IPS-NIHi7 (cell line): ENCODE measurements around the gene RAPGEFL1.
"Not testable (repeated sequence)": the region's sequence is repeated elsewhere in the genome, so short reads cannot be mapped to it uniquely, and the experiment has no call there.

ENCODE experiments used
- DNase-seq: peaks from one replicate; pipeline ENCODE4 v3.0.0; 2012; ENCODE audit warnings: mixed read lengths; ENCODE audit errors: extremely low spot score

The RAPGEFL1 gene, protein sequence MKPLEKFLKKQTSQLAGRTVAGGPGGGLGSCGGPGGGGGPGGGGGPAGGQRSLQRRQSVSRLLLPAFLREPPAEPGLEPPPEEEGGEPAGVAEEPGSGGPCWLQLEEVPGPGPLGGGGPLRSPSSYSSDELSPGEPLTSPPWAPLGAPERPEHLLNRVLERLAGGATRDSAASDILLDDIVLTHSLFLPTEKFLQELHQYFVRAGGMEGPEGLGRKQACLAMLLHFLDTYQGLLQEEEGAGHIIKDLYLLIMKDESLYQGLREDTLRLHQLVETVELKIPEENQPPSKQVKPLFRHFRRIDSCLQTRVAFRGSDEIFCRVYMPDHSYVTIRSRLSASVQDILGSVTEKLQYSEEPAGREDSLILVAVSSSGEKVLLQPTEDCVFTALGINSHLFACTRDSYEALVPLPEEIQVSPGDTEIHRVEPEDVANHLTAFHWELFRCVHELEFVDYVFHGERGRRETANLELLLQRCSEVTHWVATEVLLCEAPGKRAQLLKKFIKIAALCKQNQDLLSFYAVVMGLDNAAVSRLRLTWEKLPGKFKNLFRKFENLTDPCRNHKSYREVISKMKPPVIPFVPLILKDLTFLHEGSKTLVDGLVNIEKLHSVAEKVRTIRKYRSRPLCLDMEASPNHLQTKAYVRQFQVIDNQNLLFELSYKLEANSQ

DNA sequence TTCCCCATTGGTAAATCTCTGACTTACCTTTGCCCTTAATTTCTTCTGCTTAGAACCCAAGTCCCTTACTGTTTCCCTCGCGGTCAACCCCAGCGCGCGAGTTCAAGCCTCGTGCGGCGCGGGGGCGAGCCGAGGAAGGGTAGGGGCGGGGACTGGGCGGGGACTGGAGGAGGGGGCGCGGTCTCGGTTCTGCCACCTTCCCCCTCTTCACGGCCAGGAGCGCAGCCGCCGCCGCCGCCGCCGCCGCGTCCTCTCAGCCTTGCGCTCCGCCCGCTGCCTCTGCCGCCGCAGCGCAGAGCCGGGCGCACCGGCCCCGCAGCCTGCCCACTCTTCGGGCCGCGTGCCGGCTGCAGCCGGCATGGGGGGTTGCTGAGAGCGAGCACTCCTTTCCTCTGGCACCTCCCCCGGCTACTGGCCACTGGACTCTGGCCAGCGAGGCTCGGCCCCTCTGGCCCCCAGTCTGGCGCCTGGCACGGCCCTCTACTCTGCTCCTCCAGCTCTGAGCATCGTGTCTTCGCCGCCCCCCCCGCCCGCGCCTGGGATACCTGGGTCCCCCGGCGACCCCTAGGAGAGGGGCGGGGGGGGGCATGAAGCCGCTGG lies at the start of gene RAPGEFL1:
Gene RAPGEFL1 (plus strand): TSS at position 196 of the 600 bp plus-strand sequence. CDS start 392 bp downstream, at position 588.
- DNase-seq: peak; percentile 96

DNA sequence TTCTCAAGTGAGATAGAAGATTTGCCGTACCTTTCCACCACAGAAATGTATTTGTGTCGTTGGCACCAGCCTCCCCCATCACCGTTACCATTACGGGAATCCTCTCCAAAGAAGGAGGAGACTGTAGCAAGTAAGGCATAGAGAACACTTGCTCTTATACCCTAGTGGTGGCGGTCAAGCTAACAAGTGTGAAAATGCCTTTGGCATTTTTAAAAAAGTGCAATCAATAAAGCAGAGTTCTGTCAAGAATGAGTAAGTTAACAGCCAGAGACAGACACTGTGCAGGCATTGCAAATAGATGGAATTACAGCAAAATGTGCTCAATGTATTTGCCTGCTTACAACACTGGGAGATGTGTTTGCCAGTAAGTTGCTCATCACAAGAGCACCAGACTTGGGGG lies 47.8 kb upstream of the RAPGEFL1 start:
- no peak for DNase-seq

DNA sequence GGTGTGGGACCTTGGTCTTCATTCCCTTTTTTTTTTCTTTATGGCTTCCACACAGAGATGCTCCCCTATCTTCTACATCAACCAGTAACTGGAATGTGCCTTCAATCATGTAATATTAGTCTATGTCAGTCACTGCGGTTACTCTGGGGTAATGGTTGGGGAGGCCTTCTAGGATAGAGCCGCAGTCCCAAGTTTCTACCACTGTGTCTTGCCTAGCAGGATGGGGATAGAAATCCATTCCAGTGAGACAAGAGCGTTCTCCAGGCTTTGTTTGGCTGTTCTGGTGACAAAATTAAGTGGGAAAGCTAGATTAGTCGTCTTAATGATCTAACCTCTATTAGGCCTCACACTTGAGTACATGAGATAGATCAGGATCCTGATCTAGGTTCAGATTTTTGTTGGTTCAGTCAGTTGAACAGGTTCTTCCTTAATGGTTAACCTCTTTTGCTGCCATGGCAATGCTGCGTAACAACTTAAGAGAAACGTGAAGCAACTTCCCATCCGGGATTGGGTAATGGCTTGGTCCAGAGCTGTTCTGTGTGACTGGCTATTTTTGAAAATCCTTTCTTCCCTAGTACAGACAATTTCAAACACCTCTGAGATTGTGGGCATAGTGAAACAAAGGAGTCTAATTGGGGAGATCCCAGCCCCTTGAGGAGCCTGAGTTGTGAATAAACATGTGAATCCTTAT lies 46.8 kb upstream of the RAPGEFL1 start:
- DNase-seq: no peak

DNA sequence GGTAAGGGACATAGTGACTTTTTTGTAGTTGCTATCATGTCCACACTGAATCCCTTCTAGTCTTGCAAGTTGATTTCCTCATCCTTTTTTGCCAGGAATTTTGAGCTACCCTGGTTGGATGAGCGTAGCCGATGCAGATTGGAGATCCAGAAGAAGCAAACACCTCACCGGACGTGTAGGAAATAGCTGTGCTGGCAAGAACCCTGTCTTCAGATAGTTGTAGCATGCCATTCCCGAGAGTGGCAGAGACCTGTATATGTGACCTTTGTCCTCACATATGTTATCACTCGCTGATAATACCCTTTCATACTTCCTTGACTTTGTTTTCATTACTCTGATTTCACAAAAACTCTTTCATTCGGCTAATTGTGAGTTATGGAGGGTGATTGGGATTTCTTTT lies 43.1 kb upstream of the RAPGEFL1 start:
- no peak for DNase-seq

DNA sequence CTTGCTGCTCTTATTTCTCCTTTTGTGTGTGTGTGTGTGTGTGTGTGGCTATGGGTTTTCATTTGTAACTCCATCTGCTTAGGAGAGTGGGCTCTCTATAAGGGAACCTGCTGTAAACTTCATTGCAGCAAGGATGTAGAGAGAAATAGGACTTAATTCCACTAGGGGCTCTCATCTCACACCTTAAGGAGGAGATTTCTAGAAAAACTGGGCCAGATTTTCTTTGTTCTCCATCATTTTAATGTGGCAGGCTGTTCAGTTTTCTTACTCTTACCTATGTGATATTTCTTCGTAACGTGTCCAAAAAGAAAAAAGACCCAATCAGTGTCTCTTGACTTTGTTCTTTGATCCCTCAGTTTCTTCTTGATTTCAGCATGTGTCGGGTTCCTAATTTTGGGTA lies 41.5 kb upstream of the RAPGEFL1 start:
- DNase-seq: no peak

DNA sequence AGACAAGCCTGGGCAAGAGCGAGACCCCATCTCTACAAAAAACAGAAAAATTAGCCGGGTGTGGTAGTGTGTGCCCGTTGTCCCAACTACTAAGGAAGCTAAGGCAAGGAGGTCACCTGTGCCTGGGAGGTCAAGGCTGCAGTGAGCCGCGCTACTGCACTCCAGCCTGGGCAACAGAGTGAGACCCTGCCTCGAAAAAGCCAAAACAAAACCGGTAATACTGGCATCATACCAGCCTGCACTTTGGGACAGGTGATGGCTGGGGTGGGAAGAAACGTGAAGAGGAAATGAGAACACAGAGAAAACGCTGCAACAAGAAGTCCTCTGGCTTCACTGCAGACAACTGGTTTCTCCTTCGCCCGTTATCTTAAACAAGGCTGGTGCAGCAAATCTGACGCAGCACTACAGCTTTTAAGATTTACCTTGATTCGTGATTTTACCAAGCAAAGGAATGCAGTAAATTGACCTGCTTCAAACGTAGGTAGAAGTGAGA lies 37.7 kb upstream of the RAPGEFL1 start:
- DNase-seq: peak; percentile 12

DNA sequence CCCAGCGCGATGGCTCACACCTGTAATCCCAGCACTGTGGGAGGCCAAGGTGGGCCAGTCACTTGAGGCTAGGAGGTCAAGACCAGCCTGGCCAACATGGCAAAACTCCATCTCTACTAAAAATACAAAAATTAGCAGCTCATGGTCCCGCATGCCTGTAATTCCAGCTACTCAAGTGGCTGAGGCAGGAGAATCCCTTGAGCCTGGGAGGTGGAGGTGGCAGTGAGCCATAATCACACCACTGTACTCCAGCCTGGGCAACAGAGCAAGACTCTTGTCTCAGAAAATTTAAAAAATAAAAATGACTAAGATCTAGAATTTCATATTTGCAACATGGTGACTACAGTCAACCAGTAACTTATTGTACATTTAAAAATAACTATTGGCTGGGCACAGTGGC lies 34.1 kb upstream of the RAPGEFL1 start:
- not testable (repeated sequence) for DNase-seq

DNA sequence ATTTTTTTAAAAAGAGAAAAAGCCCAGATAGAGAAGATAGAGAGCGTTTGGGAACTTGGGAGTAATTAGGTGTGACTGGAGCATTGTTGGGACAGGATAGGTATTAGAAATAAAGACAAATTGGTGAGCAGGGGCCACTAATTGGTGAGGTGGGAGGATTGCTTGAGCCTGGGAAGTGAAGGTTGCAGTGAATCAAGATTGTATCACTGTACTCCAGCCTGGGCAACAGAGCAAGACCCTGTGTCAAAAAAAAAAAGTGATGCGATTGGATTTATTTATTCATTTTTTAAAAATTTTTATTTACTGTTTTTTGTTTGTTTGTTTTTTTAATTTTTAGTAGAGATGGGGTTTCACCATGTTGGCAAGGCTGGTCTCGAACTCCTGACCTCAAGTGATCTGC lies 31.8 kb upstream of the RAPGEFL1 start:
- DNase-seq: no peak

DNA sequence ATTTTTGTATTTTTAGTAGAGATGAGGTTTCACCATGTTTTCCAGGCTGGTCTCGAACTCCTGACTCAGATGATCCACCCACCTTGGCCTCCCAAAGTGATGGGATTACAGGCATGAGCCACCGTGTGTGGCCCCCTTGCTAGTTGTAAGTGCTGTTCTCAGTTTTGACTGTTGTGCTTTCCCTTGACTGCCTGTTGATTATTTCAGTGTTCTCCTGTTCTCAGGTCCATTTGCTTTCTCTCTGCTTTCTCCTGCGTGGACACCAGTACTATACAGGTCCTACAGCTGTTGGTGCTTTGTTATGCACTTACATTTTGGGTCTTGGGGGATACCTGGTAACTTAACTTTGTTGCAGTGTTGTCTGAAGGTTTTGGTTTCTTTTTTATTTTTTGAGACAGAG lies 28.7 kb upstream of the RAPGEFL1 start:
- DNase-seq: no peak

DNA sequence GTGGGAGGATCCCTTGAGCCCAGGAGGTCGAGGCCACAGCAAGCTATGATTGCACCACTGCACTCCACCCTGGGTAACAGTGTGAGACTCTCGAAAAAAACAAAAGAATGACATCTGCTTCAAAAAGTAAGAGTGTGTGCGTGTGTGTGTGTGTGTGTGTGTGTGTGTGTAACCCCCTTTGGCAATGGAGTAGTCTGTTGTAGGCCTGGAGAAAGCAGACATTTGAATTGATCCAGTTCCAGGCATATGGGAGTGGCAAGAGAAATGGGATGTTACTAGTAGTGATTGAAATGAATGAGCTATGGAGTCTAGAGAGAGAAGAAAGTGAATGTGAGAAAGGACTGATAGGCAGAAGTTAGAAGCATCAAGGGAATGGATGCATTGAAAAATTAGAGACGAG lies 27.0 kb upstream of the RAPGEFL1 start:
- no peak for DNase-seq

DNA sequence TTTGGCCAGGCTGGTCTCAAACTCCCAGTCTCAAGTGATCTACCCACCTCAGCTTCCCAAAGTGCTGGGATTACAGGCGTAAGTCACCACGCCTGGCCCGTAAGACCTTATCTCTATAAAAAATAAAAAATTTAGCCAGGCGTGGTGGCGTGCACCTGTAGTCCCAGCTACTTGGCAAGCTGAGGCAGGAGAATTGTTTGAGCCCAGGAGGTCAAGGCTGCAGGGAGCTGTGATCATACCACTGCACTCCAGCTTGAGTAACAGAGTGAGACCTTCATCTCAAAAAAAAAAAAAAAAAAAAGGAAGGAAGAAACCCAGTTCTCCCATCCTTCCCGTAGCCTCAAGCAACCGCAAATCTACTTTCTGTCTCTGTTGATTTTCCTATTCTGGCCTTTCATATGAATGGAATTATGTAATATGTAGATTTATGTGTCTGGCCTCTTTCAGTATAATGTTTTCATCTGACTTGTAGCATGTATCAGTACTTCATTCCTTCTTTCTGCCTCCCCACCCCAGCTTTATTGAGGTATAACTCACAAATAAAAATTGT lies 25.8 kb upstream of the RAPGEFL1 start:
- no peak for DNase-seq

DNA sequence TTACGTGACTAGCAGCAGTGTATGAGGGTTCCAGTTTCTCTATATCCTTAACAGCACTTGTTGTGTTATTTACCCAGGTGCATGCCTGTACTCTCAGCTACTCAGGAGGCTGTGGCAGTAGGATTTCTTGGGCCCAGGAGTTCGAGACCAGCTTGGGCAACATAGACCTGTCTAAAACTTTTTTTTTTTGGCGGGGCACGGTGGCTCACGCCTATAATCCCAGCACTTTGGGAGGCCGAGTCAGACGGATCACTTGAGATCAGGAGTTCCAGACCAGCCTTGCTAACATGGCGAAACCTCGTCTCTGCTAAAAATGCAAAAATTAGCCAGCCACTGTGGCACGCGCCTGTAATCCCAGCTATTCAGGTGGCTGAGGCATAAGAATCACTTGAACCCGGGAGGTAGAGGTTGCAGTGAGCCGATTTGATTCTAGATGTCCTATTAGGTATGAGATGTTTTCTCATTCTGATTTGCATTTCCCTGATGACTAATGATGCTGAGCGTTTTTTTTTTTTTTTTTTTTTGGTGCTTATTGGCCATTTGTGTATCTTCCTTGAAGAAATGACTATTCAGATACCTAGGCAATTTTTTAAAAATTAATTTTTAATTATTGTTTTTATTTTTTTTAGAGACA lies 23.6 kb upstream of the RAPGEFL1 start:
- DNase-seq: no peak

DNA sequence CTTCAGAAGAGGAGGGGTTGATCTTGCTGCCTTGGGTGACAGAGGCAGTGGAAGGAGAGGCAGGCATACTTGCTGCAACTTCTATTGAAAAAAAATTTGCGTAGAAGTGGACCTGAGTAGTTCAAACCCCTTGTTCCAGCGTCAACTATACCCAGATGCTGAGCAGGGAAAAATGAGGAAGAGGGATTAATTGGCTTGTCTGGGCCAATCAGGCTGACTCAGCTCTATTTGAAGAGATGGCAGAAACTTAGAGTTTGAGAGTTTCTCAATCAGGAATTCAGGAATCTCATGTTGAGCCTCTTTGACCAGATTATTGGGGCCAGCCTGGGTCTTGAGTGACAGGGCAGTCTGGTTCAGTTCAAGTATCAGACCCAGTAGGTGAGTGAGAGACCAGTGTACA lies 19.3 kb upstream of the RAPGEFL1 start:
- DNase-seq: no peak

DNA sequence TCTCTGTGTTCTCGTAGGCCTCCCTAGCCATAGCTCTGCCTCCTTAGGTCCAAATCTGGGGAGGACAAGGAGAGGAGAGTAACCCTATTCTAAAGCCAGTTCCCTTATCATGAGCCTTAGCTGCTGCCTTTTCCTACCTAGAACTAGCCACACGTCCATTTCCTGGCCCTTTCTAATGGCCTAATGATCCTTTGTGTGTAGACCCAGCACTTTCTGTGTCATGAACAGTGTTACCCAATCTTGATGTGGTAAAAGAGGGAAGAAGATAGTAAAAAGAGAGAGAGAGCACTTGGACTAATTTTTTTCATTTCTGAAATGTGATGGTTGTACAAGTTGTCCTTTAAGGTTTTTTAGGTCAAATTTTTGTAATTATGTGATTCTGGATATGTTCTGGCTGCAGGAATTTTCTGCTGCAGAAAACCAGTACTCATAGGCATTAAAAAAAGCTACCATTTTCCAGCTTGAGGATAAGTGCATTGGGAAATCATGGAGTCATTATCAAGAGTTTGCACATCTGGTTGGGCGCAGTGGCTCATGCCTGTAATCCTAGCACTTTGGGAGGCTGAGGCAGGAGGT lies 18.7 kb upstream of the RAPGEFL1 start:
- DNase-seq: no peak

DNA sequence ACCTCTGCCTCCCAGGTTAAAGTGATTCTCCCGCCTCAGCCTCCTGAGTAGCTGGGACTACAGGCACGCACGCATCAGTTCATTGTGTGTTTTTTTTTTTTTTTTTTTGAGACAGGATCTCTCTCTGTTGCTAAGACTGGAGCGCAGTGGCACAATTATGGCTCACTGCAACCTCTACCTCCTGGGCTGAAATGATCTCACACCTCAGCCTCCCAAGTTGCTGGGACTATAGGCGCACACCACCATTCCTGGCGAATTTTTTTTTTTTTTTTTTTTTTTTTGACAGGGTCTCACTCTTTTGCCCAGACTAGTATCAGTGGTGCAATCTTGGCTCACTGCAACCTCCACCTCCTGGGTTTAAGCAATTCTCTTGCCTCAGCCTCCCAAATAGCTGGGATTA lies 17.8 kb upstream of the RAPGEFL1 start:
- DNase-seq: no peak

DNA sequence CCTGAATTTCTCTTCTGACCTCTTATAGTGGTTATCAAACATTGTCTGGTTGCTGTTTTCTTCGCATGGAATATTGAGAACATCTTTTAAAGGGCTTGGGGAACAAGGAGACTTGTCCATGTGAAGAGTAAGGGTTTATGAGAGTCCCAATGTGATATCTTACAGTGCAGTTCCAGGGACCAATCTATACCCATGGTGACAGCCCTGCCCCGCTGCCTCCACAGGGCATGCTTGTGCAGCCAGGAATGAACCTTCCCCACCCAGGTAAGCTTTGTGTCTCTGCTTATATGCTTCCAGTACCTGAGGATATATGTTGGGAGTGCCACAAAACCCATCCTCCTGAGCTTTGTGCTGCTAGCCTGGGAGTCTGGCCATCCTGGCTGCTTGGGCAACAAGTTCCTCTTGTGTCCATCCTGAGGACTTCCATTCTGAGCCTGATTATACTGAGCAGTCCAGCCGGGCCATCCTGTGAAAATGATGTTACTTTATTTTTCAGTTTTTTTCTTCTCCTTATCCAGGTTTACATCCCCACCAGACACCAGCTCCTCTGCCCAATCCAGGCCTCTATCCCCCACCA lies 9.5 kb upstream of the RAPGEFL1 start:
- DNase-seq: no peak

DNA sequence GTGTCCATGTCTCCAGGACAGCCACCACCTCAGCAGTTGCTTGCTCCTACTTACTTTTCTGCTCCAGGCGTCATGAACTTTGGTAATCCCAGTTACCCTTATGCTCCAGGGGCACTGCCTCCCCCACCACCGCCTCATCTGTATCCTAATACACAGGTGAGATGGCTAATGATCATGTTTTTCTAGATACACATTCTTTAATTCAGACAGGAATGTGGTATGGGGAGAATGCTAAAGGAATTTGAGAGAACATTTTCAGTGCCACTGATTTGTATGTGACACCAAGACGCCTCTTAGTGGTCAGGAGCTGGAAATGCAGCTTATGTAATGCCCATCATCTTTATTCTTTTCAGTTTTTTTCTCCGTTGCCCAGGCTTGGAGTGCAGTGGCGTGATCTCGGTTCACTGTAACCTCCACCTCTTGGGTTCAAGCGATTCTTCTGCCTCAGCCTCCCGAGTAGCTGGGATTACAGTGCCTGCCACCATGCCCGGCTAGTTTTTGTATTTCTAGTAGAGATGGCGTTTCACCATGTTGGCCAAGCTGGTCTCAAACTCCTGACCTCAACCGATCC lies 8.9 kb upstream of the RAPGEFL1 start:
- DNase-seq: peak; percentile 74

DNA sequence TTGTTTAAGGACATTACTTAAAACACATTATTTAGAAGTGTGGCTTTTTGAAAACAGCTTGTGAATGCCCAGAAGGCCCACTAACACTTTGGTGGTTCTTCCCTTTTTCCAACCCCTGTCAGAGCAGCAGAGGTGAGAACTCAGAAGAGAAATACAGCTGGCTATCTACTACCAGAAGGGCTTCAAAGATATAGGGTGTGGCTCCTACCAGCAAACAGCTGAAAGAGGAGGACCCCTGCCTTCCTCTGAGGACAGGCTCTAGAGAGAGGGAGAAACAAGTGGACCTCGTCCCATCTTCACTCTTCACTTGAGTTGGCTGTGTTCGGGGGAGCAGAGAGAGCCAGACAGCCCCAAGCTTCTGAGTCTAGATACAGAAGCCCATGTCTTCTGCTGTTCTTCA lies 6.9 kb upstream of the RAPGEFL1 start:
- no peak for DNase-seq

DNA sequence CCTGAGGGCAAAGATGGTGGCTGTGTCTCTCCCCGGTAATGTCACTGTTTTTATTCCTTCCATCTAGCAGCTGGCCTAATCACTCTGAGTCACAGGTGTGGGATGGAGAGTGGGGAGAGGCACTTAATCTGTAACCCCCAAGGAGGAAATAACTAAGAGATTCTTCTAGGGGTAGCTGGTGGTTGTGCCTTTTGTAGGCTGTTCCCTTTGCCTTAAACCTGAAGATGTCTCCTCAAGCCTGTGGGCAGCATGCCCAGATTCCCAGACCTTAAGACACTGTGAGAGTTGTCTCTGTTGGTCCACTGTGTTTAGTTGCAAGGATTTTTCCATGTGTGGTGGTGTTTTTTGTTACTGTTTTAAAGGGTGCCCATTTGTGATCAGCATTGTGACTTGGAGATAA lies 5.5 kb upstream of the RAPGEFL1 start:
- DNase-seq: no peak

DNA sequence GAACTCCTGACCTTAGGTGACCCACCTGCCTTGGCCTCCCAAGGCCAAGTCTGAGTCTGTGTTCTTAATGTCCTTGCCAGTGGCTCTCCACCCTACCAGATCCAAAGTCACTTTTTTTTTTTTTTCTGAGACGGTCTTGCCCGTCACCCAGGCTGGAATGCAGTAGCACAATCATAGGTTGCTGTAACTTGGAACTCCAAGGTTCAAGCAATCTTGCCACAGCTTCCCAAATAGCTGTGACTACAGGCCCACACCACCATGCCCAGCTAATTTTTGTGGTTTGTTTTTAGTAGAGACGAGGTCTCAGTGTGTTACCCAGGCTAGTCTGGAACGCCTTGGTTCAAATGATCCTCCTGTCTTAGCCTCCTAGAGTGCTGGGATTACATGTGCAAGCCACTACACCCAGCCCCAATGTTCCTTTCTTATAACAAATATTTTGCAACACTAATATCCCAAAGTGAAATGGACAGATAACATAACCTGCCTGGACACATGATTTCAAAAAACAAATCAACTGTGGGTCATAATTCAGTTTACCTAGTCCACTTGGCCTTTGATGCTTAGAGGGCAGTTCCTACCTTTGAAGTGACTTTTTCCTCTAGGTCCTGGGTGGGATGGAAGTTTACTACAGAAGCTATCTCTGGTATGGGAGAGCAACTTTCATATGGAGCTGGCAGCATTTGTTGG lies 4.0 kb upstream of the RAPGEFL1 start:
- DNase-seq: no peak
